Dedifferentiated amniotic fluid mesenchymal stem cell (primary cell): ENCODE data around the gene SOBP.

Experiments used
- DNase-seq: peaks from one replicate; pipeline ENCODE4 v3.0.0-alpha.2; 2016; ENCODE audit errors: extremely low spot score

SOBP gene

DNA sequence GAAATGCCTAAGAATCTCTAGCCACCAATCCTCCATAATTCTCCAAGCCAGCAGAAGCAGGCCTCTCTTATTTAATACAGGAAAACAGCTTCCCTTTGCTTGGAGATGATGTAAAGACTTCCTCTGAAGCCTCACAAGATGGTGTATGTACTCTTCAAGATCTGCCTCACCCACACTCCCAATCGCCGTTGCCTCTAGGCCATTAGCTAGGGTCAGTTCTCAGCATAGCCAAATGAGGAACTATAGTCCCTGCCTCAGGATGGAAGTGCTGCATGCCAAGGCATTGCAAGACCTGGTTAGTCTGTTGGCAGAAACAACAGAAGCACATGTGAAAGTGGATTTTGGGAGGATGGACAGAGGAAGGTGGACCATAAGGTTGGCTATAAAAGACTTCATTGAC is 195.1 kb downstream of the SOBP start:
- DNase-seq: no peak

DNA sequence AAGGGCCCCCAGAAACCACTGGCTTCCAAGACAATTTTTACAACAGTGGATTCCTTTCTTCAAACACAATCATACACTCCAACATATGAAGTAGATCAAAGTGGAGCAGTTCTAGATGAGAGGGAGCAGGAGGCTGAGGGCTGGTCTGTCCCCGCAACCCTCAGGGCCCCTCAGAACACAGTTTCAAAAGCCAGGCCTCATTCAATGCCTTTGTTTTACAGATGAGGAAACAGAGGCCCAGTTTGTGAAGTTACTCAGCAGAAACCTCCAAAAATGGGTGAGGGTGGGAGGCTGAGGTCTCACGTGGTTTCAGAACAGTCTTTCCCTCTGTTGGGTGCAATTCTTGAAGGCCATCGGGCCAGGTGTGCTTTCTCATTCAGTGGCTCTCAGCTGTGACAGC is 199.3 kb downstream of the SOBP start:
- no peak for DNase-seq

DNA sequence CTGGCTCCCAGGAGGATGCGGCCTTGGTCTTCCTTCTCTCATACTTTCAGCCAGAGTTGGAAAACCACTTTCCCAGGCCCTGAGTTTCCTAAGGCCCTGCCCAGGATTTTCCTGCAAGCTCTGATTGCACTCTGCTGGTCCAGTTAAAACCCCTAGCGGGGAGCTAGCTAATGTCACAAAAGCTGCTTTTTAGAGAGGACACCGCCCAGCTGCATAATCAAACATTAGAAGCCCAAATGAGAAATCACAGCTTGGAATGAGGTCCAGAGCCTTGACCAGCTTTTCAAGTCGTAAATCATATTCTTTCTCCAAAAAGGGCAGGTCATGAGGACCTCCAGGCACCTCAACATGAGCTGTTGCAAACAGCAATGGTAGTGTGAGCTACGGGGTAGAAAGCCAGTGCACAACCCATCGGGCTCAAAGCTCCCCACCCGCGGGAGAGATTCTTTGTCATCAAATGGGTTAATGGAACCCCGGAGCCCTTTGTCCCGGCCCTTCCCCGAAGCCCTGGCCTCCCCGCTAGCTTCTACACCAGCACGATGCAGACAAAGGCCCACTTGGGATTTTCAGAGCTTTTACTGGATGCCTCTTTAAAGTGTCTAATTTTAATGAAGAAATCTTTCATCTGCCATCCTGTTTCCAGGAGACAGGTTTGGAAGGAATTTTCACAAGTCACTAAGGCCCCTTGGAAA is 200.2 kb downstream of the SOBP start:
- no peak for DNase-seq

DNA sequence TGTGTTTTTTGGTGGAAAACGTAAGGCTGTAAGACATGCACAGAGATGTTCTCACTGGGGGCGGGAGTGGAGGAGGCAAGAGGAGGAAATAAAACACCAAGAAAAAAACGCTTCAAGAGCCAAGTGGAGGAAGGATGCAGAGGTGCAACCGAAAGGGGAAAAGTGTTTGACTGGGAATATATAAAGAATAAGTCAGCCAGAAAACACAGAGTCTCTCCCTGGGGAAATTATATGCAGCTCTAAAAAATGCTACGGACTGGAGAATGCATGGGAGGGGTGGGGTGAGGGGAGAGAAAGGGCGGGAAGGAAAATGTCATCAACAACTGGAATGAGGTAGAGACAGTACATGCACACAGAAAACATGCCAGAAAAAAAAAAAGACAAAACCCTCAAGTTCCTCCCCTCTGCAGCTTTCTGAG is 200.7 kb downstream of the SOBP start:
- DNase-seq: no peak

DNA sequence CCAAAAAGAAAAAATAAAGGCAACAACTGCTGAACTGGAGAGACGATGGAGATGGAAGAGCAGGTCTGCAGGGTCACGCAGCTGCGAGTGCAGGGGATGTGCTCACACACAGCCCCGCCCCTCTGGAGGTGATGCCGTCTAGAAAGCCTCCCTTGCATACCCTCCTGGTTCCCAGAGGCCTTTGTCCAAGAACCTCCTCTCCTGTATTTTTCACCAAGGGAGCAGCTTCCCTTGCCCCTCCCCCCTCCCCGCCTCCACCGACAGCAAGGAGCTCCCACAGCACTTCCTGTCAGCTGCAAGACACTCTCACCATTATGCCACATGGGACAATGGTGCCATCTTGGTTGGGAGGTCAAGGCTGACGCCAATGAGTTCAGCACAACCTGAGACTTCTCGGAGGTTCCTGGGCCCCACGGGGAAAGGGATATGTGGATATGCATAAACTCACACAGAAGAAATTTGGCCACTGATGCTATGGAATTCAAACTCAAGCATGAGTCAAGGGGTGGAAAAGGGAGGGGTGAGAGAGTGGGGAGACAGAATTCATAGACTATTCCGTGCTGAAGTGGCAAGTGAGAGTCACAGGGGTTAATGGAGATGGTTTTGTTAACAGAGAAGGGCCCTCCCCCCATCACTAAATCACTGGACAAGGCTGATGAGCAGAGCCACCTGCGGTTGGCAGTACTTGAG is 201.3 kb downstream of the SOBP start:
- DNase-seq: peak; percentile 28

DNA sequence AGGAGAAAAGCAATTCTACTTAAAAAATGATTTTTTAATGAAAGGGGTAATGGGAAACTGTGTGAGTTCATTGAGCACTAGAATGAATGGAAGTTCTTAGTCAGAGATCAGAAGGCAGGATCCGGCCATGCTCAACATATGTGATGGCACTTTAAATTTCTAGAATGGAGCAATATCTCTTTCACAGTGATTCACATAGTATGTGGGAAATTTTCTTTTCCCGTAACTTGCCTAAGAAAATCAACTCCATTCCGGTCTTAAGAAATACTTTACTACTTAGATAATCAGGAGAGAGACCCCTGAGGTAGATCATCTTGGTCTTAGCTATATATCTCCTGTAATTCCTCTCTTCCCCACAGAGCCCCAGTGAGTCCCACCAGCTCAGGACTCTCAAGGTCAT is 202.4 kb downstream of the SOBP start:
- DNase-seq: no peak

DNA sequence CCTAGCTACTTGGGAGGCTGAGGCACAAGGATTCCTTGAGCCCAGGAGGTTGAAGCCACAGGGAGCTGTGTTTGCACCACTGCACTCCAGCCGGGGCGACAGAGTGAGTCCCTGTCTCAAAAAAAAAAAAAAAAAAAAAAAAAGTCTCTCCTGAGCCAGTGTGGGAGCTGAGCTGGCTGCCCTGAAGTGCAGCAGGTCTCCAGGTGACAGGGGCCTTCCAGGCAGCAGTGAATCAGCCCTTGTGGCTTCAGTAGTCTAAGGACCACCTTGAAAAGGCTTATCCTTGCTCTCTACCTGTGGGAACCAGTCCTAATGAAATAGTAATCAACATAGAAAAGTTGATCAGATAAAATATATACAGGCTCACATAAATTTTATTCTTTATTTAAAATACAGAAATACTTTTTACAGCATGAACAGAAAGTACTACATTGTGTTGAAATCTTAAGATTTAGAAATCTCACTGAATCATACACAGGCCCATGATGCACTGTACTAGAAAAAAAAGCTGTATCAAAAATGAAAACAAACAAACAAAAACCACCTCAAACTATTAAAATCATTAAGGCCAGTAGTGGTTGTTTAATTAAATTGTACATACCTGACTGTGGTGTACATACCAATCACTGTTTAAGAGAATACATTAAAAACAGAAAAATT is 205.3 kb downstream of the SOBP start:
- DNase-seq: no peak

DNA sequence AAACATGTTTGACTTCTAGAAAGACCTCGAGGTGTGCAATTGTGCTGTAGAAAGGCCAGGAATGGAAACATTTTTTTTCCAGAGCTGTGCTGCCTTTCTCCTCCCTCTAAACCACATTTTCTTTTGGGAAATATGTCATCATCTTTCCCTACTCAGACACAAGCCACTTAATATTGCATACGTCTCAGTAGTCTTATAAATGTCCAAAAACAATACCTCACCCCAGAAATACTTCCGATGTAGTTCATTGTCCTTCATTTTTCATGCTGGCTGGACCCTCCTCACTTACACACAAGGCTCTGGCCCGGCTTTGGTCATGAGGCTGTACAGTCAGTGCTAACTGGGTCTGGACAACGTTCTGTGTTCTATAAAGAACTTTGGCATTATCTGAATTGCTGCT is 207.8 kb downstream of the SOBP start:
- DNase-seq: no peak

DNA sequence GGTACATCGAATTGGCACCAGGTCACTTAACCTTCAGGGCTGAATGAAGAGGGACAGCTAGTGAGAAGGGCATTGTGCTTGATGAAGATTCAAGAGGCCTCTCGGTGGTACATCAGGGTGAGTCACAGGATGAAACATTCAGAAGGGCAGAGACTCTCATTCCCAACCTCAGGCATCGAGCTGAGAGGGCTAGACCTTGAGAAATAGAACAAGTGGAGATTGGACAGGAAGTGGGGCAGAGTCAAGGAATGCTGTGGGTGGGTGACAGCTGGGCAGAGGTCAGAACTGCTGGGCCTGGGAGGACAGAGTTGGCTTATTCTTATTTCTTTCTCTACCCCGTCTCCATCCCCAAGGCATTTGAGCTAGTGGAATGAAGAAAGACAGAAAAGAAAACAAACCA is 208.2 kb downstream of the SOBP start:
- DNase-seq: no peak

DNA sequence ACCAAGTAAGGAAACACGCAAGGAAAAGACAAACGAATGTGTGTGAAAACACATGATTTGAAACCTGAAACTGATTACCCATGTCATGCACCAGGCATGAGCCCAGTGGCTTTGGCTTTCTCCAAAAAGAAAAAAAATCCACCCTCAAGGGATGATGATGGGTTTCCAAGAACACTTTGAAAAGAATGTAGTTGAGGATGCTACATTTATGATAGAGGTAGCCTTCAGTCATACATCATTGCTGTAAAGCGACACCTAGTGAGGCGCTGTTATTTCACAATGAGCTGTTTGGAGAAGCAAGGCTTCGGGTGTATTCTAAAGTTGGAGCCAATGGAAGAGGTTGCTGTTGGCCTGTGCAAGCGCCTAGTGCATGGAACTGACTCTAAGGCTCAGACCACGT is 209.3 kb downstream of the SOBP start:
- no peak for DNase-seq

DNA sequence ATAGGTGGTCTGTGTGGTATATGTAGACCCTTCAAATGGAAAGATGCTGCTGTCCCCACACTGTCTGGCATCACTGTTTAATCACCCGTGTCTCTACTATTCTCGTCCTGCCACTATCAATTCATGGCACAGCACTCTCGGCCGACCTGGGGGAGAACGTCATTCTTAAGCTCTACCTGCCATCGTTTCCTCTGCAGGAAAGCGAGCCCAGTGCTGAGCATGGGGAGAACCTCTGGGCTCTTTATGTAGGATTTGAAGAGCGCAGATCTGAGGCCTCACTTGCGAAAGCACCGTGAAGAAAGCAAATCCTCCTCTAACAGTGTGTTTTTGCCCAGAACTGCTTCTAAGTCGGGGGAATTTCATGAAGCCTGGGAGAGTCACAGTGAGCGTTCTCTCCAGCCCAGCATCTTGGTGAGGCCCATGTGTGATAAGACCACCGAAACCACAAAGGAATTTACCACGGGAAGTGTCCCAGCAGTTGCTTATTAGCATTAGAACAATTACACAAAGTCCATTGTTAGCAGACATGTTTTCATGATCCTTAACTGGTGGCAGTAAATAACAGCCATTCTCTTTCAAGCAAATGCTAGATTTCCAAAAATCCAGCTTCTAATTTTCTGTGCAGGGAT is 209.9 kb downstream of the SOBP start:
- no peak for DNase-seq

DNA sequence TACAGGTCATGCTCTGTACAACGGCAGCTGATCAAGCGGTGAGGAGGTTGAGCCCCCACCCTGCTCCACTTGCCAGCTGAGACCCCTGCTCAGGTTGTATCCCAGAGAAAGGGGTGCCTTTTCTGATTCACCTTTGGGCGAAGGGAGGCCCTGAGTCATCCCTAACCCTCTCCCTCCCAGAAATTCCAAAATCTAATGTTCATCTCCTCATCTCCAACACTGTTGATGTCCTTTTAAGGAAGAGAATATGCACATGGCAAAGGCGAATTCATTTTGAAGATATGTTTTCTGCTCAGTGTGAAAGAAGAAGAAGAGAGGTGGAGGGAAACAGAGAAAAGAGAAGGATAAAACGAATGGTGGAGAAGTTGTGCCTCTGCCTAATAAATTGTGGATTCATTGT is 213.7 kb downstream of the SOBP start:
- DNase-seq: no peak

DNA sequence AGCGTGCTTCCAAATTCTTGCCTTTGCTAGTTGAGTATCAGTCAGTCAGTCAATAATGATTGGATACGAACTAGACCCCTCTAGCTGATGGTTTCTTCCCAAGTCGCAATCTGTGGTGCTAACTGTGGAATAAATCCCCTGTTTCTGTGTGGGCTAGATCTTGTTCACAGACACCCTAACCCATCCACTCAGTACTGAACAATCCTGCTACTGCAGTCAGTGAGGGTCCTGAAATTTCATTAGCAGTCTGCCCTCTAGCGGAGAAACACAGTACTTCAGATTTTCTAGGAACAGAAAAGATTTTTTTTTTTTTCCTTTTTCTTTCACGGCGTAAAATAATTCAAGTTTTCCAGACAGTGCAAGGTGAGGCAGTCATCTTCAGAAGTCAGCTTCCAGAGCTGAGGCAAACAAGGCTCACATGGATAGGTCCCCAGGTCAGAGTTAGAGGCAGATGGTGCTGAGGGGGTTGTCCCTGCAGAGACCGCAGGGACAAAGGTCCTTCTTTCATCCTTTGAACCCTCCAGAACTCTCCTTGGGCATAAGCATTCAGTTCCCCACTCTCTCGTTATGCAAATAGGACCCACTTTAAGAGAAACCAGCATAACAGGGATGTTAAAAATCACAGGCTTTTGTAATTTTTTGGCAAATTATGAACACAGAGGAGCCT is 214.6 kb downstream of the SOBP start:
- DNase-seq: peak; percentile 37

DNA sequence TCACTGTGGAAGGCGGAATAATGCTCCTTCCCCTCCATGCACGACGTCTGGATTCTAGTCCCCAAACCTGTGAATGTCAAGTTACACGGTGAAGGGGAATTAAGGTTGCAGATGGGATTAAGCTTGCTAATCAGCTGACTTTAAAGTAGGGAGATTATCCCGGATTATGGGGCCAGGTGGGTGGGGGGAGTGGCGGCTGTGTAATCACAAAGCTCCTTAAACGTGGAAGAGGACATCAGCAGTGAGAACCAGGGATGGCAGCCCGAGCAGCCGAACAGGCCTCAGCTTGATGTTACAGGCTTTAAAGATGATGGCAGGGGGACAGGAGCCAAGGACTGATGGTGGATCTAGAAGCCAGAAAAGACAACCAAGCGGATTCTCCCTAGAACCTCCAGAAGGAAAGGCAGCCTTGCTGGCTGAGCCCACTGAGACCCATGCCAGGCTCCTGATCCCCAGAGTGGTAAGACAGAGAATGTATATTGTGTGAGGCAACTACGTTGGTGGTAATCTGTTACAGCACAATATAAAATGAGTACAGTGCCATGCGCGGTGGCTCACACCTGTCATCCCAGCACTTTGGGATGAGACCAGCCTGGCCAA is 216.7 kb downstream of the SOBP start:
- DNase-seq: no peak

DNA sequence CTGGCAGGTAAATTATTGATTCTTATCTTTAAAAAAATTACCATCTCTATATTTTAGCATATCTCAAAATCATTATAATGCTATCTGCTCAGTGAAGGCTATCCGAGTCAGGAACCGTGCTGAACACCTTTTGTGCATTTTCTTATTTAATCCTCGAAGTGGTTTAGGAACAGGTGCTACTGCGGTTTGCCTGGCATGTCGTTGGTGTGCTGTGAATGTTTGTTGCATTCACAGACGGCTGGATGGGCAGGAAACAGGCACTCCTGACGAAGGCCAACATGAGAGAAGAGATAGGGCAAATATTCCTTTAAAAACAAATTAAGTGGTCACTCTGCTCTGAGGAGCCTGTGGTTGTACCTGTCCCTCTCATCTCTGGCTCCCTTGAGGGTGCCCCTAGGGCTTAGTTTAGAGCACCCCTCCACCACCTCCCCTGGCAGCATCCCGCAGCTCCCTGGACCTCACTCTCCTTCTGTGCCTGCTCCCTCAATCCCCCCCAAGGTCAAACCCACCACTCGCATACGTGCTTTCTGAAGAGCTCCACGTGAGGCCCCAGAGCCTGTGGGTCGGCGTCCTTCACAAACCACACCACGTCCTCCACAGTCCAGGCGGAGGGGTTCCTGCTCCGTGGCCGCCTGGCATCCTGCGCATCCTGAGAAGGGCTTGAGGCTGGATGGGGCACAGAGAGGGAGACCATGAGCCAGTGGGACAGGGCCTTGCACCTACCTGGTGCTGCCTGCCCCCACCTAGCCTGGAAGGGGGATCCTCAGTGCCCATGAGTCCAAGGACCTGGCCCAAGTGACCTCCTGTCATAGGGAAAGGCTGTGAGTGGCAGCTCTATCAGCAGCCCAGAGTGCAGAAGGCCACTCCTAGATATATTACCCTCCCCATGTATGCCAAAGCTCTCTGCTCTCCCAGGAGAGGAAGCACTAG is 217.7 kb downstream of the SOBP start:
- DNase-seq: no peak

DNA sequence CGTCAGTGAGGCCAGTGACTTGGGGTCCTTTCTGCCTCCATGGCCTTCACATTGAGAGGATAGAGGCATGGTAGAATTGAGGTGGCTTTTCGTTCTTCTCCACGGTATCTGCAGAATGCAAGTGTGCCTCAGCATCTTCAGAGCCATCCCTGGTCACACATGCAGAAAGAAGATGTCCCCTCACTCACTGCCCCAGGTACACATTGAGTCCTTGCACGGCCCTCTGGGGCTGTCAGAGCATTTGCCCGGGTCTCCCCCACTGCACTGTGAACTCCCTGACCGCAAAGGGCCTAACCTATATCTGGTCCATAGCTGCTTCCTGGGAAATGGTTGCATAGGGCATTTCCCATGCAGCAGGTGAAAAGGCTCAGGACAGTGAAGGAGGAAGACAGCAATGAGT is 218.5 kb downstream of the SOBP start:
- no peak for DNase-seq

DNA sequence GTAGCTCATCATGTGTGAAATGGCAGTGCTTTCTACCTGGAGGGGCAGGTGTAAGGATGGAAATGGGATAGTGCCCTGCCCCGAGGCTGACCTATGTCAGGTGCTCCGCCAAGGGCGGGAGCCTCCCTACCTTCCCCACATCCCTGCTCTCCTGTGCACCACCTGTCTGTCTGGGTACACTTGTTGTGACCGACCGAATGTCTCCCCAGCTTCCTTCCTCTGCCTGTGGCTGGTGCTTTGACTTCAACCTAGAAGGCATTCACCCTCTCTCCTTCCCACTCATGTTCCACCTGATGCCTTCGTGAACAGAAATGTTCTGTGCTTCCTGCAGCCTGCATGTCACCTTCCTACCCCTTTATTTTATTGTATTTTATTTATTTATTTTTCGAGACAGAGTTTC is 219.4 kb downstream of the SOBP start:
- no peak for DNase-seq
